Measurements from ENCODE around the gene WNT5B. TPM values are rescaled to one million over a fixed set of nuclear protein-coding genes. Genes with fewer than 3 reads are reported as not detected.

The WNT5B gene
- total and polyA plus RNA-seq, 2 donors, result 4.1 to 4.8 TPM

GRCh38 chr12:1588575-1588947 lies 40.5 kb upstream of the WNT5B start:
- Histone ChIP-seq H3K9me3 (ENCODE audit: control insufficient read depth in 2 of 2, insufficient read depth in 1 of 2, low read length in 1 of 2) (no peaks in the 10 kb centered on the region), H3K4me1 (ENCODE audit: control insufficient read depth in 2 of 2, insufficient read depth in 2 of 2, low read length in 2 of 2) (peaks cover 24 to 35% of the 10 kb centered on the region in 2 donors), H3K27ac (ENCODE audit: low read depth in 1 of 2, low read length in 1 of 2) (no peak overlapping the region), H3K4me3 (ENCODE audit: low read length in 2 of 2) (no peak overlapping the region), H3K27me3 (ENCODE audit: control insufficient read depth in 2 of 2, insufficient read depth in 1 of 2, low read length in 1 of 2) (no peaks in the 10 kb centered on the region), H3K36me3 (ENCODE audit: control insufficient read depth in 2 of 2, insufficient read depth in 2 of 2, low read length in 1 of 2) (peaks cover 8 to 22% of the 10 kb centered on the region in 2 donors)
- DNase-seq (ENCODE audit: low read depth in 6 of 9, low spot score in 9 of 9), result no peak
- 73% methylated on average over 3 of the region's 3 CpGs for WGBS

DNA sequence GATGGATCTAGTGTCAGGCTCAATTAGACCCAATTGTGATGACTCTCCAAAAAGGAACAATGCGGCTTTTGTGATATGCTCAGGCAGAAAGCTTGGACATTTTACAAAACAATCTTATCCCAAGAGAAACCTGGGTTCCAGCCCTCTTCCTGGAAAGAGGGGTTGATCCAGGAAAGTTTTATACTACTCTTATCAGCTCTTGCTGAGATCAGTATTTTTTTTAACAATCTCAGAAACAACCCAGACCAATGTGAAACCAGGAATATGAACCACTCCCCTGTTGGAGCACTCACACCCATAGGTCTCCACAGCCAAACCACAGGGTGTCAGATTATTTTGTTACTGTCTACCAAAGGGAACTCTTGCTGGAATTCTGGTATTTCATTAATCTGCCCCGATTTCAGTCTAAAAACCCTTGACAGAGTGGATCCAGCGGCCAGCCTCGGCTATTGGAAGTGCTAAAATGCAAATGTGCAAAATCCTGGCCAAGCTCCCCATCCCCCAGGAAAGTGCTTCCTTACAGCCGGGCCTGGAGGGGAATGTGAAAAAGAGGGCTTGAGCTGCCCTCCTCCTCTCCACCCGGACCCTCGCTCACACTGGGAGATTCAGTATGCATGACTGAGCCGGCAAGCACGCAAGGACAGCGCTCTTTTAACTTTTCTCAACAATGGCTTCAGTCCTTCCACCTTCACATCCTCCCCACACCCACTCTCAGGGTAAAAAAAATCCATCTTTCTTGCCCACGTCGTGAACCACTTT lies 38.6 kb upstream of the WNT5B start:
- H3K27me3 ChIP-seq (ENCODE audit: control insufficient read depth in 2 of 2, insufficient read depth in 1 of 2, low read length in 1 of 2), result no peaks in the 10 kb centered on the region
- H3K4me3 ChIP-seq (ENCODE audit: low read length in 2 of 2), result peak overlapping the region; percentile 14 to 15
- WGBS, result 84% methylated on average over 12 of the region's 12 CpGs
- no peaks in the 10 kb centered on the region for H3K9me3 ChIP-seq (ENCODE audit: control insufficient read depth in 2 of 2, insufficient read depth in 1 of 2, low read length in 1 of 2)
- no peak for DNase-seq (ENCODE audit: low read depth in 6 of 9, low spot score in 9 of 9)
- no peak overlapping the region for H3K27ac ChIP-seq (ENCODE audit: low read depth in 1 of 2, low read length in 1 of 2)
- peaks cover 8 to 22% of the 10 kb centered on the region in 2 donors for H3K36me3 ChIP-seq (ENCODE audit: control insufficient read depth in 2 of 2, insufficient read depth in 2 of 2, low read length in 1 of 2)
- peaks cover 28 to 42% of the 10 kb centered on the region in 2 donors for H3K4me1 ChIP-seq (ENCODE audit: control insufficient read depth in 2 of 2, insufficient read depth in 2 of 2, low read length in 2 of 2)

- Histone ChIP-seq H3K4me1 (ENCODE audit: control insufficient read depth in 2 of 2, insufficient read depth in 2 of 2, low read length in 2 of 2) (peaks cover 30 to 45% of the 10 kb centered on the region in 2 donors), H3K27ac (ENCODE audit: low read depth in 1 of 2, low read length in 1 of 2) (no peak overlapping the region)
- 44% methylated on average over 3 of the region's 3 CpGs for WGBS
Observed at GRCh38 chr12:1591034-1591433, 38.0 kb upstream of the WNT5B start.

DNA sequence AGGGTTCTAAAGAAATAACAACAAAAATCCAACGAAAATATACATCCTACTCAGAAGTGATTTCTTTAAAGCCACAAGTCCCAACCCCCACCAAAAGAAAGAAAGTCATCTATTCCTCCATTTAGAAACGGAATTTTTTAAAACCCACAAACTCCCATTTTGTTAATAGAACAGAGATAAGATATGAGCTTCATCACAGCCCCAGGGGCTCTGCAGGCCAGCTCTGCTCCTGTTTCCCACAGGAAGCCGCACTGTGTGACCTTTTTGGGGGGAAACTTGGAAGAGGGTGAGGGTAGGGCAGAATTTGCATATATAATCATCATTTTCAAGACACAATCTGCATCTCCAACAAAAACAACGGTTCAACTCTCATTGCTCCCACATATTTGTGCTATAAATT lies 37.5 kb upstream of the WNT5B start:
- H3K36me3 ChIP-seq (ENCODE audit: control insufficient read depth in 2 of 2, insufficient read depth in 2 of 2, low read length in 1 of 2), result peaks cover 4 to 16% of the 10 kb centered on the region in 2 donors
- 39% methylated on average over 4 of the region's 4 CpGs for WGBS
- peaks cover 30 to 45% of the 10 kb centered on the region in 2 donors for H3K4me1 ChIP-seq (ENCODE audit: control insufficient read depth in 2 of 2, insufficient read depth in 2 of 2, low read length in 2 of 2)
- H3K4me3 ChIP-seq (ENCODE audit: low read length in 2 of 2), result peak overlapping the region; percentile 42 to 48
- H3K9me3 ChIP-seq (ENCODE audit: control insufficient read depth in 2 of 2, insufficient read depth in 1 of 2, low read length in 1 of 2), result no peaks in the 10 kb centered on the region
- H3K27me3 ChIP-seq (ENCODE audit: control insufficient read depth in 2 of 2, insufficient read depth in 1 of 2, low read length in 1 of 2), result no peaks in the 10 kb centered on the region
- no peak for DNase-seq (ENCODE audit: low read depth in 6 of 9, low spot score in 9 of 9)
- no peak overlapping the region for H3K27ac ChIP-seq (ENCODE audit: low read depth in 1 of 2, low read length in 1 of 2)

More at GRCh38 chr12:1591034-1591433, 38.0 kb upstream of the WNT5B start:
- peak in 1 of 9 donors; percentile 39 for DNase-seq (ENCODE audit: low read depth in 6 of 9, low spot score in 9 of 9)
- Histone ChIP-seq H3K9me3 (ENCODE audit: control insufficient read depth in 2 of 2, insufficient read depth in 1 of 2, low read length in 1 of 2) (no peaks in the 10 kb centered on the region), H3K4me3 (ENCODE audit: low read length in 2 of 2) (peak overlapping the region; percentile 14 to 20), H3K36me3 (ENCODE audit: control insufficient read depth in 2 of 2, insufficient read depth in 2 of 2, low read length in 1 of 2) (peaks cover 8 to 21% of the 10 kb centered on the region in 2 donors), H3K27me3 (ENCODE audit: control insufficient read depth in 2 of 2, insufficient read depth in 1 of 2, low read length in 1 of 2) (no peaks in the 10 kb centered on the region)

- H3K27ac ChIP-seq (ENCODE audit: low read depth in 1 of 2, low read length in 1 of 2), result peak overlapping the region; percentile 61 to 96
- H3K4me1 ChIP-seq (ENCODE audit: control insufficient read depth in 2 of 2, insufficient read depth in 2 of 2, low read length in 2 of 2), result peaks cover 30 to 45% of the 10 kb centered on the region in 2 donors
- H3K9me3 ChIP-seq (ENCODE audit: control insufficient read depth in 2 of 2, insufficient read depth in 1 of 2, low read length in 1 of 2), result no peaks in the 10 kb centered on the region
- peak in 5 of 9 donors; percentile 53 to 78 (median 62) for DNase-seq (ENCODE audit: low read depth in 6 of 9, low spot score in 9 of 9)
- no peaks in the 10 kb centered on the region for H3K27me3 ChIP-seq (ENCODE audit: control insufficient read depth in 2 of 2, insufficient read depth in 1 of 2, low read length in 1 of 2)
- peaks cover 0 to 8% of the 10 kb centered on the region in 2 donors for H3K36me3 ChIP-seq (ENCODE audit: control insufficient read depth in 2 of 2, insufficient read depth in 2 of 2, low read length in 1 of 2)
- 65% methylated on average over 27 of the region's 27 CpGs for WGBS
- H3K4me3 ChIP-seq (ENCODE audit: low read length in 2 of 2), result peak overlapping the region; percentile 46 to 87
Observed at GRCh38 chr12:1592444-1593173, 36.4 kb upstream of the WNT5B start.

GRCh38 chr12:1593174-1594005 lies 35.6 kb upstream of the WNT5B start:
- DNase-seq (ENCODE audit: low read depth in 6 of 9, low spot score in 9 of 9), result peak in 6 of 9 donors; percentile 51 to 80 (median 58)
- Histone ChIP-seq H3K4me3 (ENCODE audit: low read length in 2 of 2) (peak overlapping the region; percentile 46 to 87), H3K27ac (ENCODE audit: low read depth in 1 of 2, low read length in 1 of 2) (peak overlapping the region; percentile 47 to 96), H3K27me3 (ENCODE audit: control insufficient read depth in 2 of 2, insufficient read depth in 1 of 2, low read length in 1 of 2) (no peaks in the 10 kb centered on the region), H3K9me3 (ENCODE audit: control insufficient read depth in 2 of 2, insufficient read depth in 1 of 2, low read length in 1 of 2) (no peaks in the 10 kb centered on the region), H3K4me1 (ENCODE audit: control insufficient read depth in 2 of 2, insufficient read depth in 2 of 2, low read length in 2 of 2) (peaks cover 29 to 41% of the 10 kb centered on the region in 2 donors), H3K36me3 (ENCODE audit: control insufficient read depth in 2 of 2, insufficient read depth in 2 of 2, low read length in 1 of 2) (peaks cover 0 to 8% of the 10 kb centered on the region in 2 donors)
- 20% methylated on average over 56 of the region's 56 CpGs for WGBS

- H3K27ac ChIP-seq (ENCODE audit: low read depth in 1 of 2, low read length in 1 of 2), result peak overlapping the region; percentile 47 to 96
- no peaks in the 10 kb centered on the region for H3K27me3 ChIP-seq (ENCODE audit: control insufficient read depth in 2 of 2, insufficient read depth in 1 of 2, low read length in 1 of 2)
- H3K4me3 ChIP-seq (ENCODE audit: low read length in 2 of 2), result peak overlapping the region; percentile 46 to 87
- H3K9me3 ChIP-seq (ENCODE audit: control insufficient read depth in 2 of 2, insufficient read depth in 1 of 2, low read length in 1 of 2), result no peaks in the 10 kb centered on the region
- peaks cover 28 to 41% of the 10 kb centered on the region in 2 donors for H3K4me1 ChIP-seq (ENCODE audit: control insufficient read depth in 2 of 2, insufficient read depth in 2 of 2, low read length in 2 of 2)
- peaks cover 0 to 8% of the 10 kb centered on the region in 2 donors for H3K36me3 ChIP-seq (ENCODE audit: control insufficient read depth in 2 of 2, insufficient read depth in 2 of 2, low read length in 1 of 2)
- WGBS, result under 1% methylated on average over 34 of the region's 34 CpGs
- DNase-seq (ENCODE audit: low read depth in 6 of 9, low spot score in 9 of 9), result no peak
Observed at GRCh38 chr12:1594006-1594260, 35.1 kb upstream of the WNT5B start.

DNA sequence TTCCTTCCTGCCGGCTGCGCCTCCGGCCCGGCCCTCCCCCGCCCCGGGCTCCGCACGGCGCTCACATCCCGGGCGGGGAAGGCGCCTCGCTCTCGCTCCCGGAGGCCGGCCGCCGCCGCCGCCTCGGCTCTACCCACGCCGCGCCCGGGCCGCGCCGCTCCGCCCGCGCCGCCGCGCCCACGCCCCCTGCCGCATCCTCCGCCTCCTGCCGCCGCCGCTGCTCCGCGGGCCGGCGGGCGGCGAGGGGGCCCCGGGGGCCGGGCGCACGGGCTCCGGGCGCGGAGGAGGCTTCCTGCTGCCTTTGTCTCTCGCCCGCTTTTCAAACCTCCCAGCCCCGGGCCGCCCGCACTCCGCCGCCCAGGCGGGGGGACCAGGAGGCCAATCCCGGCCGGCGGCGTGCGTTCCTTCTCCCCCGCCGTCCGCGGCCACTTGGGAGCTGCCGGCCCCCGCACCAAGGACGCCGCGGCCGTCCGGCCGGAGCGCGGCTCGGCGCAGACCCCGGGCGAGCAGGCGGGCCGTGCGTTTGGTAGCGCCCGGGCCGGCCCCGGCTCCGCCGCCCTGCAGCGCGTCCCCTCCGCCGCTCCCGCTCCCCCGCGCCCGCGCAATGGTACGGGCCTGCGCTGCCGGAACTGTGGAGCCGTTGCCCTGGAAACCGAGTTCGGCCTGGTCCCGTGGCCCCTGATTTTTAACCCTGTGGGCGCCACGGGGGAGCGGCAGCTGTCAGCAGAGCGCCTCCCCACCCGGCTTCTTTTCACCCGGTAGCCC lies 34.6 kb upstream of the WNT5B start, which contains the start of gene FBXL14:
Gene FBXL14, minus strand, starts transcription at position 321 of the 765 bp plus-strand sequence. CDS start 515 bp downstream, outside the sequence.
- Histone ChIP-seq H3K4me1 (ENCODE audit: control insufficient read depth in 2 of 2, insufficient read depth in 2 of 2, low read length in 2 of 2) (peaks cover 27 to 41% of the 10 kb centered on the region in 2 donors), H3K4me3 (ENCODE audit: low read length in 2 of 2) (peak within 1 kb of the TSS; percentile 63 to 87), H3K27me3 (ENCODE audit: control insufficient read depth in 2 of 2, insufficient read depth in 1 of 2, low read length in 1 of 2) (no peaks in the 10 kb centered on the region), H3K27ac (ENCODE audit: low read depth in 1 of 2, low read length in 1 of 2) (peak within 1 kb of the TSS; percentile 95 to 96), H3K36me3 (ENCODE audit: control insufficient read depth in 2 of 2, insufficient read depth in 2 of 2, low read length in 1 of 2) (peaks cover 0 to 7% of the 10 kb centered on the region in 2 donors), H3K9me3 (ENCODE audit: control insufficient read depth in 2 of 2, insufficient read depth in 1 of 2, low read length in 1 of 2) (no peaks in the 10 kb centered on the region)
- DNase-seq (ENCODE audit: low read depth in 6 of 9, low spot score in 9 of 9), result peak; percentile 71 to 93 (median 85)
- under 1% methylated on average over 114 of the region's 115 CpGs for WGBS

Measured in thymus (tissue), 11 donors.